SK-MEL-5 (cell line): ENCODE measurements around the gene KATNBL1. TPM values are rescaled to one million over a fixed set of nuclear protein-coding genes. Genes with fewer than 3 reads are reported as not detected.

Source experiments
- total RNA-seq: library from RNA; depleted of rRNA; stranded (reverse); fragments of >200 nt; shearing (Covaris generic); gene quantifications from 2 replicates; pipeline ENCODE4 v1.2.3, GENCODE V29; 2014; rRNA removed

Gene KATNBL1
- total RNA-seq, 1 experiment from 2014 or later: 59.4 TPM

Other genes with a start within 250 kb of the KATNBL1 start
- not detected in 2 replicates for gene CHRM5, start 241.6 kb downstream of the KATNBL1 start, total RNA-seq
- 10.5 and 13.6 TPM in 2 replicates for gene AVEN, start 170.9 kb downstream of the KATNBL1 start, total RNA-seq
- 49.6 and 58.5 TPM in 2 replicates for gene EMC7, start 108.2 kb downstream of the KATNBL1 start, total RNA-seq
- 3.0 TPM in 2 replicates for gene PGBD4, start 108.0 kb downstream of the KATNBL1 start, total RNA-seq
- 150 and 162 TPM in 2 replicates for gene EMC4, start 14.9 kb upstream of the KATNBL1 start, total RNA-seq
- 2.7 and 2.9 TPM in 2 replicates for gene SLC12A6, start 127.7 kb upstream of the KATNBL1 start, total RNA-seq
- 388 and 392 TPM in 2 replicates for gene NOP10, start 133.0 kb upstream of the KATNBL1 start, total RNA-seq
- gene NUTM1, start 133.2 kb upstream of the KATNBL1 start, total RNA-seq: not detected in 2 replicates
- gene LPCAT4, start 157.1 kb upstream of the KATNBL1 start, total RNA-seq: 6.1 and 13.5 TPM in 2 replicates
- gene GOLGA8A, start 227.7 kb upstream of the KATNBL1 start, total RNA-seq: 12.7 and 16.3 TPM in 2 replicates